Subcutaneous abdominal adipose tissue (tissue), 5 donors: ENCODE data around the gene KRTAP10-1.
"Not testable (repeated sequence)": the region's sequence is repeated elsewhere in the genome, so short reads cannot be mapped to it uniquely, and the experiment has no call there.

Experiments
- H3K27ac ChIP-seq: one replicate; pipeline ENCODE4 v1.7.0; 2013; ENCODE audit warnings: low read depth, mild to moderate bottlenecking, inconsistent platforms, low read length, moderate library complexity
- H3K27me3 ChIP-seq, 5 donors: one replicate each; pipeline ENCODE4 v1.7.0; 2013; ENCODE audit warnings: low read length in 5 of 5, inconsistent platforms in 1 of 5; ENCODE audit not compliant: control insufficient read depth in 5 of 5, insufficient read depth in 4 of 5
- H3K36me3 ChIP-seq, 5 donors: one replicate each; pipeline ENCODE4 v1.7.0; 2013; ENCODE audit warnings: low read length in 5 of 5; ENCODE audit not compliant: control insufficient read depth in 5 of 5, insufficient read depth in 5 of 5
- H3K4me1 ChIP-seq, 5 donors: one replicate each; pipeline ENCODE4 v1.7.0; 2013; ENCODE audit warnings: low read length in 5 of 5, mild to moderate bottlenecking in 3 of 5, moderate library complexity in 1 of 5; ENCODE audit not compliant: control insufficient read depth in 5 of 5, insufficient read depth in 5 of 5
- H3K4me3 ChIP-seq, 5 donors: one replicate each; pipeline ENCODE4 v1.7.0; 2013; ENCODE audit warnings: low read length in 5 of 5, low read depth in 1 of 5
- H3K9ac ChIP-seq, 5 donors: one replicate each; pipeline ENCODE4 v1.7.0; 2013; ENCODE audit warnings: low read length in 5 of 5, mild to moderate bottlenecking in 4 of 5, moderate library complexity in 3 of 5
- H3K9me3 ChIP-seq, 5 donors: one replicate each; pipeline ENCODE4 v1.7.0; 2013; ENCODE audit warnings: low read length in 5 of 5; ENCODE audit not compliant: control insufficient read depth in 5 of 5
- donor health status: healthy.
- donor health status: healthy.
- donor health status: healthy.
- donor health status: healthy.
- donor health status: healthy.

The KRTAP10-1 gene

DNA sequence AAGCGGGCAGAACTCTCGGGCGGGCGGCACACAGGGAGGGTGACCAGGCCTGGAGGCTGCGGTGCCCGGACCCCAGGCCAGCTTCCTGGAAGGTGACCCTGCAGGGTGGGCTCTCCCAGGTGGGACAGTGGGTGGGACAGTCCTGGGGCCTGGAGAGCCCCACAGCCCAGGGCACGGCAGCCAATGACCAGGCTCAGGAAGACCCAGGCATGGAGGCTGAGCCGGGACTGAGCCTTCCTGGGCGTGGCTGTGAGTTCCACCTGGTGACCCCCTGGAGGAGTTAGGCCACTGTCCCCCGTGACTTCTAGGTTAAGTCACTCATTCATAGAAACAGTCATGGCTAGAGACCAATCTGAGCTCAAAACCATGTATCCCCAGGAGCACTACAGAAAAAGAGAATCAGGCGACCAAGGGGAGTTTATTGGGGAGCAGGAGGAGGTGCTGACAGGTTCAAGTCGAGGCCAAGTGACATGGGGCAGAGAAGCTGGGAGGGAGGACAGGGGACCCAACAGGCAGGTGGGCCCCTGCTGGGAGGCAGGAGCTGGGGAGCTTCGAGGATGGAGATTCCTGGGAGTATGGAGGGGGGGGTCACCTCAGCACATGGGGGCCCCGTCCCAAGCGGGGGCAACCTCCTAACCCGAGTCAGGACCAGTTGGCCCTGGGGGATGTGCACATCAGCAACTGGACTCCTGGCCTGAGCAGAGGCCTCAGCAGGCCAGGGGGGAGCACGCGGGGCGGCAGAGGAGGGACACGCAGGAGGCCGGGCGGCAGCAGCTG, 39.2 kb upstream of the KRTAP10-1 start:
- no peaks in the 10 kb centered on the region for H3K36me3 ChIP-seq
- peaks cover 0 to 12% (median 6%) of the 10 kb centered on the region in 5 donors for H3K27me3 ChIP-seq
- no peak overlapping the region for H3K9ac ChIP-seq
- H3K4me3 ChIP-seq, result no peak overlapping the region
- H3K4me1 ChIP-seq, result peaks cover 0 to 4% (median 0%) of the 10 kb centered on the region in 5 donors
- H3K27ac ChIP-seq, result no peak overlapping the region
- H3K9me3 ChIP-seq, result peaks cover 7 to 33% (median 29%) of the 10 kb centered on the region in 5 donors

- H3K9ac ChIP-seq, result no peak overlapping the region
- H3K27me3 ChIP-seq, result peaks cover 0 to 6% (median 4%) of the 10 kb centered on the region in 5 donors
- H3K36me3 ChIP-seq, result no peaks in the 10 kb centered on the region
- no peak overlapping the region for H3K4me3 ChIP-seq
- H3K4me1 ChIP-seq, result peaks cover 0 to 4% (median 0%) of the 10 kb centered on the region in 5 donors
- H3K27ac ChIP-seq, result no peak overlapping the region
- H3K9me3 ChIP-seq, result peaks cover 7 to 33% (median 29%) of the 10 kb centered on the region in 5 donors
Measured at GRCh38 chr21:44578371-44579055, 38.5 kb upstream of the KRTAP10-1 start.

DNA sequence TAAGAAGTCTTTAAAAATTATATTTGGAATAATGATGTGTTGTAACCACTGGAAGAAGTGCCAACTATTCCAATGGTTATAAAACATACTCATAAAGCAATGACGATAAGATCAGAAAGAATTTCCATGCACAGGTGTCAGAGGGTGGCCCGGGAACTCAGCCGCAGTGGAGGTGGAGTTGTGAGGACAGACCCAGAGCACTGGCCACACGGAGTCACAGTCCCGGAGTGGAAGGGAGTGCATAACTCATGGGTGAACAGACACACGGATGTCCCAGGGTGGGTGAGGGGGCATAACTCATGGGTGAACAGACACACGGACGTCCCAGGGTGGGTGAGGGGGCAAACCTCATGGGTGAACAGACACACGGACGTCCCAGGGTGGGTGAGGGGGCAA, 36.0 kb upstream of the KRTAP10-1 start:
- peaks cover 0 to 4% (median 0%) of the 10 kb centered on the region in 5 donors for H3K4me1 ChIP-seq
- H3K9me3 ChIP-seq, result peaks cover 7 to 40% (median 31%) of the 10 kb centered on the region in 5 donors
- H3K27ac ChIP-seq, result no peak overlapping the region
- peaks cover 0 to 6% (median 4%) of the 10 kb centered on the region in 5 donors for H3K27me3 ChIP-seq
- H3K9ac ChIP-seq, result no peak overlapping the region
- H3K4me3 ChIP-seq, result no peak overlapping the region
- no peaks in the 10 kb centered on the region for H3K36me3 ChIP-seq

DNA sequence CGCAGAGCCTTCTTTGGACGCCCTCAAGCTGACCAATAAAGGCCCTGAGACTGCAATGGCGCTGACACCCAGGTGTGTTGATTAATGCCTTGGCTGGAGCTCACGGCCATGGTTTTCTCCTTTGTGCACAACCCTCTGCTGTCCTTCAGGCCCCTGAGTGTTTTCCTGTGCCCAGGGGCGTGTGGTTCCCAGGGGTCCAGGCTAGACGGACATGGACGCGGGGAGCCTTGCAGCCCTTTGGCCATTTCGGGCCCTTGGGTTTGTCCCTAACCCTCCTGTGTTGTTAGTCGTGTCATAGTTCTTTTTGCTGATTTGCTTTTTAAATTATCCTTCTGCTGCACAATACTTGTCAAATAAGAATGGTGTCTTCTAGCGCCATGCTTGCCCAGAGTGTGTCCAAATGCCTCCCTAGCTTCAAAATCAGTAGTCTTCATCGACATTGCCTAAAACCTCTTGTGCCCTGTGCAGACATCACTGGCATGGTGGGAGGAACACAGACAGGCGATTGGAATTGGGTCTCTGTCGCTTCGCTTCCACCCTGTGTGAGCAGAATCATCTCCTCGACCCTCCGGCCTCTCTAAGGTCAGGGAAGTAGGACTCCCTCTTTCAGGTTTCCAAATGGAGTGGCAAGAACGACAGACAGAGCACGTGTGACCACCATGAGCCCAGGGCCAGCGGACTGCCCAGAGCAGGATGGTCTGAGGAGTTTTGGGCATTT, 35.5 kb upstream of the KRTAP10-1 start:
- Histone ChIP-seq H3K27me3 (peaks cover 0 to 6% (median 4%) of the 10 kb centered on the region in 5 donors), H3K27ac (no peak overlapping the region), H3K36me3 (no peaks in the 10 kb centered on the region)

GRCh38 chr21:44574457-44575306, 34.7 kb upstream of the KRTAP10-1 start:
- Histone ChIP-seq H3K9ac (no peak overlapping the region), H3K27ac (no peak overlapping the region), H3K27me3 (peaks cover 0 to 12% (median 4%) of the 10 kb centered on the region in 5 donors), H3K4me3 (no peak overlapping the region), H3K9me3 (peaks cover 7 to 36% (median 23%) of the 10 kb centered on the region in 5 donors), H3K36me3 (no peaks in the 10 kb centered on the region), H3K4me1 (peaks cover 0 to 4% (median 0%) of the 10 kb centered on the region in 5 donors)

More for the DNA sequence above, 35.5 kb upstream of the KRTAP10-1 start:
- Histone ChIP-seq H3K9me3 (peaks cover 7 to 40% (median 28%) of the 10 kb centered on the region in 5 donors), H3K4me1 (peaks cover 0 to 4% (median 0%) of the 10 kb centered on the region in 5 donors), H3K9ac (no peak overlapping the region), H3K4me3 (no peak overlapping the region)

DNA sequence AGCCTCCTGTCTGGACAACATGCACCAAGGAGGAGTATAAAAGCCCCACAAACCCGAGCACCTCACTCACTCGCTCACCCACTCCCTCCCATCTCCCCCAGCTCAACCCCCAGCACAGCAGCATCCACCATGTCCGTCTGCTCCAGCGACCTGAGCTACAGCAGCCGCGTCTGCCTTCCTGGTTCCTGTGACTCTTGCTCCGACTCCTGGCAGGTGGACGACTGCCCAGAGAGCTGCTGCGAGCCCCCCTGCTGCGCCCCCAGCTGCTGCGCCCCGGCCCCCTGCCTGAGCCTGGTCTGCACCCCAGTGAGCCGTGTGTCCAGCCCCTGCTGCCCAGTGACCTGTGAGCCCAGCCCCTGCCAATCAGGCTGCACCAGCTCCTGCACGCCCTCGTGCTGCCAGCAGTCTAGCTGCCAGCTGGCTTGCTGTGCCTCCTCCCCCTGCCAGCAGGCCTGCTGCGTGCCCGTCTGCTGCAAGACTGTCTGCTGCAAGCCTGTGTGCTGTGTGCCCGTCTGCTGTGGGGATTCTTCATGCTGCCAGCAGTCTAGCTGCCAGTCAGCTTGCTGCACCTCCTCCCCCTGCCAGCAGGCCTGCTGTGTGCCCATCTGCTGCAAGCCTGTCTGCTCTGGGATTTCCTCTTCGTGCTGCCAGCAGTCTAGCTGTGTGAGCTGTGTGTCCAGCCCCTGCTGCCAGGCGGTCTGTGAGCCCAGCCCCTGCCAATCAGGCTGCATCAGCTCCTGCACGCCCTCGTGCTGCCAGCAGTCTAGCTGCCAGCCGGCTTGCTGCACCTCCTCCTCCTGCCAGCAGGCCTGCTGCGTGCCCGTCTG, 33.8 kb upstream of the KRTAP10-1 start, which contains the start of gene KRTAP10-4:
Gene KRTAP10-4, plus strand, starts transcription at position 100 of the 827 bp plus-strand sequence. Its CDS starts 30 bp downstream, at position 130.
- H3K27ac ChIP-seq, H3K36me3 ChIP-seq, H3K4me1 ChIP-seq, H3K4me3 ChIP-seq, H3K9ac ChIP-seq: not testable (repeated sequence)
- Histone ChIP-seq H3K9me3 (peaks cover 7 to 36% (median 23%) of the 10 kb centered on the region in 5 donors), H3K27me3 (peaks cover under 1 to 15% (median 5%) of the 10 kb centered on the region in 5 donors)

GRCh38 chr21:44572959-44573583, 33.1 kb upstream of the KRTAP10-1 start:
- Histone ChIP-seq H3K27ac (no peak overlapping the region), H3K27me3 (peaks cover 5 to 22% (median 8%) of the 10 kb centered on the region in 5 donors), H3K36me3 (no peaks in the 10 kb centered on the region), H3K4me3 (no peak overlapping the region), H3K9me3 (peaks cover 7 to 36% (median 23%) of the 10 kb centered on the region in 5 donors), H3K4me1 (peaks cover 0 to 4% (median 0%) of the 10 kb centered on the region in 5 donors), H3K9ac (no peak overlapping the region)

DNA sequence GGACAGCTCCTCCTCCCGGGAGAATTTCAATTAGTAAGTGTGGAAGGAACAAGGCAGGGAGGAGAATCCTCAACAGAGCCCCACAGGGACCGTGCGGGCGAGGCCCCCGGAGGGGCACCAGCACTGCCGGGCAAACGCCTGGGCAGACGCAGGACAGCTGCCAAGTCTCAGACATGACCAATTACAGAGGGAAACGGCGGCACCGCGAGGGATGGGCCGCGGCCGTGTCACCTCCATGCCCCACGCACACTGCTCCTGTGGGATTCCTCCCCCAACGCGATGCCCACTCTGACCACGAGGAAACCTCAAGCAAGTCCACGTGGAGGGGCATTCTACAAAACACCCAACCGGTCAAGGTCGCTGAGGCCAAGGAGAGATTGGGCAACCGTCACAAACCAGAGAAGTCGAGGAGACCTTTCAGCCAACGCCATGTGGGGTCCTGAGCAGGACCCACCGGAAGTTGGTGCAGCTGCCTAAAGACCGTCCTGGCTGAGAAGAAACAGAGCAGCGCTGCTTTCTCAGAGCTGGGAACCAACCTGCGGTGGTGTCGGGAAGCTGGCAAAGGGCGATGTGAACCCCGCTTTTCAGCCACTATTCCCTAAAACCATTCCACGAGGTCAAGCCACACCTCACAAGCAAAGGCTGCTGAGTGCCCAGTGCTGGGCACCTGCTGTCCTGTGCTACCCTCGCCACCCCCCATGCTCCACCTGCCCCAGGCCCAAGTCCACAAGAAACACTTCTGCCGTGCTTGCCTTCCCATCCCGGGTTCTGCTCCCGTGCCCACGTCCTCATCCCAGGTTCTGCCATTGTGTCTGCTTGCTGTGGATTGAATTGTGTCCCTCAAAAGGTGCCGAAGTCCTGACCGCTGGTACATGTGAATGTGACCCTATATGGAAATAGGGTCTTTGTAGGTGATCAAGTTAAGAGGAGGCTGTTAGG, 32.1 kb upstream of the KRTAP10-1 start:
- Histone ChIP-seq H3K4me3 (no peak overlapping the region), H3K27me3 (peaks cover 5 to 24% (median 8%) of the 10 kb centered on the region in 5 donors), H3K9ac (no peak overlapping the region), H3K27ac (no peak overlapping the region), H3K9me3 (peaks cover 4 to 32% (median 18%) of the 10 kb centered on the region in 5 donors), H3K4me1 (peaks cover 0 to 4% (median 0%) of the 10 kb centered on the region in 5 donors), H3K36me3 (no peaks in the 10 kb centered on the region)
